HepG2 (cell line): ENCODE measurements around the gene BICRA. TPM values are rescaled to one million over a fixed set of nuclear protein-coding genes. Genes with fewer than 3 reads are reported as not detected.

Experiments
- CEBPB ChIP-seq: IDR thresholded peaks from 2 replicates; pipeline ENCODE4 v1.6.1; 2011; ENCODE audit warnings: low read depth, low read length, improper control_type of control experiment, borderline replicate concordance
- E2F5 ChIP-seq: sonication (generic); formaldehyde crosslinking; conservative IDR thresholded peaks from 2 replicates; pipeline ENCODE4 v1.4.0; 2020; ENCODE audit warnings: missing genetic modification reagents
- IKZF1 ChIP-seq: fragments of 450-650 bp; IDR thresholded peaks from 2 replicates; pipeline ENCODE4 v1.7.1; 2016
- KIAA2018 ChIP-seq: sonication (generic); formaldehyde crosslinking; IDR thresholded peaks from 2 replicates; pipeline ENCODE4 v1.5.0; 2020; ENCODE audit warnings: mild to moderate bottlenecking, missing genetic modification reagents, borderline replicate concordance
- MEIS2 ChIP-seq: sonication (generic); formaldehyde crosslinking; IDR thresholded peaks from 2 replicates; pipeline ENCODE4 v1.9.0; 2021; ENCODE audit warnings: mild to moderate bottlenecking, missing genetic modification reagents
- MNT ChIP-seq: fragments of 450-650 bp; IDR thresholded peaks from 2 replicates; pipeline ENCODE4 v1.6.1; 2016
- RELA ChIP-seq: sonication (generic); formaldehyde crosslinking; IDR thresholded peaks from 2 replicates; pipeline ENCODE4 v1.4.0; 2020; ENCODE audit warnings: missing genetic modification reagents
- RFXANK ChIP-seq: IDR thresholded peaks from 2 replicates; pipeline ENCODE4 v1.6.1; 2016
- SCMH1 ChIP-seq: sonication (generic); formaldehyde crosslinking; IDR thresholded peaks from 2 replicates; pipeline ENCODE4 v1.9.0; 2021; ENCODE audit warnings: missing genetic modification reagents, mild to moderate bottlenecking, borderline replicate concordance
- SPEN ChIP-seq: sonication (generic); formaldehyde crosslinking; IDR thresholded peaks from 2 replicates; pipeline ENCODE4 v1.5.1; 2020; ENCODE audit warnings: low read depth, mild to moderate bottlenecking, missing genetic modification reagents
- TIGD3 ChIP-seq: sonication (generic); formaldehyde crosslinking; IDR thresholded peaks from 2 replicates; pipeline ENCODE4 v1.5.1; 2020; ENCODE audit warnings: mild to moderate bottlenecking, missing genetic modification reagents, borderline replicate concordance
- polyA plus RNA-seq, 8 experiments: library from polyadenylated mRNA; depleted of rRNA in 3 of 8; stranded (reverse) in 7 of 8; unstranded in 1 of 8; fragments of >200 nt; fragmentation: Illumina TruSeq in 4 of 8; extraction: Trizol in 4 of 8; gene quantifications; 2 replicates each; pipeline versions ENCODE4 v1.2.1 to v1.2.3, GENCODE V29; 2011 to 2016; ENCODE audit warnings: low read depth in 4 of 8, missing spikeins in 1 of 8, mixed read lengths in 1 of 8; ENCODE audit not compliant: insufficient read depth in 1 of 8
- total RNA-seq, 5 experiments: library from RNA; depleted of rRNA; stranded (reverse); fragments of >200 nt; fragmentation: Illumina TruSeq; extraction: Trizol; gene quantifications; 2 replicates each; pipeline ENCODE4 v1.2.3, GENCODE V29; 2016; ENCODE audit warnings: low read depth in 1 of 5

The BICRA gene
- total and polyA plus RNA-seq, 2 of the 13 experiments (the other 11 are each of a cell fraction or from before 2014, with no cell fraction given), result 0.55 to 0.71 TPM

GRCh38 chr19:47745010-47745901 lies 136.3 kb downstream of the BICRA start, which contains the start of gene NOP53 (continued):
- TF ChIP-seq SPEN (CRISPR knock-in tag) (peak; percentile 83), IKZF1 (no peak), MEIS2 (CRISPR knock-in tag) (no peak; the same call in 1 of the 2 replicates), RFXANK (CRISPR knock-in tag) (no peak), KIAA2018 (CRISPR knock-in tag) (no peak), SCMH1 (CRISPR knock-in tag) (no peak), MNT (no peak; the same call in 1 of the 2 replicates), RELA (CRISPR knock-in tag) (no peak), TIGD3 (CRISPR knock-in tag) (no peak), E2F5 (no peak), CEBPB (no peak)
